ENCODE measurements around the gene PTPDC1.
"Not testable (repeated sequence)": the region's sequence is repeated elsewhere in the genome, so short reads cannot be mapped to it uniquely, and the experiment has no call there.

Gene PTPDC1

DNA sequence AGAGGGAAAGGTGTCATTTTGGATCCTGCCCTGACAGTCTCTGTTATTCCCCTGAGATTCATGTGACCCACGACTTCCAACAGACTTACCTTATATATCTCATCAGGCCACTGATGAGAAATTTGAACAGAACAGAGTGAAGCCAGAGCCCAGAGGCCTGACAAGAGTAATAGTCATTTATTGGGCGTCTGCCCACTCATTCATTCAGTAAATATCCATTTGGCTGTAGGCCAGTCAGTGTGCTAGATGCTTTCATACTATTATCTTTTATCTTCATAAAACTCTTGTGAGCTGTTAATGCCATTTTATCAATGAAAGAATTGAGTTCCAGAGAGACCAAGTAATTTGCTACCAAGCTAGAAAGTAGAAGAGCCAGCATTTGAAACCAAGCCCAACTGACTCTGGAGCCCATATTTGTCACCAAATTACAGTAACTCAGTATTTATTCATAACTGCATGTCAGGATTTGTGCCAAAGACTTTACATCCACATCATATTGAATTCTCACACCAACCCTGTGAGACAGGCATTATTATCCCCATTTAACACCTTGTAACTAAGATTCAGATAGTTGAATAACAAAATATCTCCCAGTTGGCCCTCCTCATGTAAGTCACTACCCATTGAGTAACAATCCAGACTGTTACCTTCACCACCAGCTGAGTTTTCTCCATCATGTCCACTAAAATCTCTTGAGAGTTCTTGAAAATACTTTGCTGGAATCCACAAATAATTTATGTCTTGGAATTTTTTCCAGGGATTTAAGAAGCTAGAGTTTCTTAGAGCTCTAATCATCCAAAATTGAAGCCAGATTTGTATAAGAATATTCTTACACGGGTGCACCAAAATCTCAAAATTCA, 2.5 kb downstream of the PTPDC1 start:
- in situ Hi-C loops (cut with MboI; ENCODE audit: low sequenced_read_pairs): no loop called here

DNA sequence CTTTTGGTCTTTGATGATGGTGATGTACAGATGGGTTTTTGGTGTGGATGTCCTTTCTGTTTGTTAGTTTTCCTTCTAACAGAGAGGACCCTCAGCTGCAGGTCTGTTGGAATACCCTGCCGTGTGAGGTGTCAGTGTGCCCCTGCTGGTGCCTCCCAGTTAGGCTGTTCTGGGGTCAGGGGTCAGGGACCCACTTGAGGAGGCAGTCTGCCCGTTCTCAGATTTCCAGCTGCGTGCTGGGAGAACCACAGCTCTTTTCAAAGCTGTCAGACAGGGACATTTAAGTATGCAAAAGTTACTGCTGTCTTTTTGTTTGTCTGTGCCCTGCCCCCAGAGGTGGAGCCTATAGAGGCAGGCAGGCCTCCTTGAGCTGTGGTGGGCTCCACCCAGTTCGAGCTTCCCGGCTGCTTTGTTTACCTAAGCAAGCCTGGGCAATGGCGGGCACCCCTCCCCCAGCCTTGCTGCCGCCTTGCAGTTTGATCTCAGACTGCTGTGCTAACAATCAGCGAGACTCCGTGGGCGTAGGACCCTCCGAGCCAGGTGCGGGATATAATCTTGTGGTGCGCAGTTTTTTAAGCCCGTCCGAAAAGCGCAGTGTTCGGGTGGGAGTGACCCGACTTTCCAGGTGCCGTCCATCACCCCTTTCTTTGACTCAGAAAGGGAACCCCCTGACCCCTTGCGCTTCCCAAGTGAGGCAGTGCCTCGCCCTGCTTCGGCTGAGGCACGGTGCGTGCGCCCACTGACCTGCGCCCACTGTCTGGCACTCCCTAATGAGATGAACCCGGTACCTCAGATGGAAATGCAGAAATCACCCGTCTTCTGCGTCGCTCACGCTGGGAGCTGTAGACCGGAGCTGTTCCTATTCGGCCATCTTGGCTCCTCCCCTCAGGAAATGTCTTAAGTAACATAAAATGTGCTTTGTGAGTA, 10.2 kb downstream of the PTPDC1 start:
- in situ Hi-C loops (cut with MboI; ENCODE audit: low sequenced_read_pairs): not testable (repeated sequence)

DNA sequence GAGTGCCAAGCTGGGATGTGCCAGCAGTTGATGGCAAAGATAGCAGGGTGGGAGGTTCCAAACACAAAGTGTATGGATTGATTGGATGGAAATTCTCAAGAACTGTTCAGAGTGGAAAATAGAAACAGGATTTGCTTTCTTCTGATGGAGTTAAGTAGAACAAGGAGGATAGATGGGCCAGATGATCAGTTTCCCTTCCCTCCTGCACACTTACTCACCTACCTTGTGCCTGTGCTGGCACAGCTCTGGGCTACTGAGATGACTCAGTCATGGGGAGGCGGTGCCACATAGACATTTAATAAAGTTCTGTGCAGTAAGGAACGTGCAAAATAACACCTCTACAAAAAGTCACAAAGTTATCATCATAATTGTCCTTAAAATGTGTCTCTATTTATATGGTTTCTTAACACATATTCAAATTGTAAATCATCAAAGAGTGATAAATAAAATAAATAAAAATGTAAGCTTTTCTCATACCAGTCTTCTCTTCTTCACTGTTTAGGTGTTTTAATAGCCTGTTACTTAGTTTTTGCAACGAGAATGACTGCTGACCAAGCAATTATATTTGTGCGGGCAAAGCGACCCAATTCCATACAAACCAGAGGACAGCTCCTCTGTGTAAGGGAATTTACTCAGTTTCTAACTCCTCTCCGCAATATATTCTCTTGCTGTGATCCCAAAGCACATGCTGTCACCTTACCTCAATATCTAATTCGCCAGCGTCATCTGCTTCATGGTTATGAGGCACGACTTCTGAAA, 12.7 kb downstream of the PTPDC1 start:
- in situ Hi-C loops (cut with MboI; ENCODE audit: low sequenced_read_pairs): no loop called here

DNA sequence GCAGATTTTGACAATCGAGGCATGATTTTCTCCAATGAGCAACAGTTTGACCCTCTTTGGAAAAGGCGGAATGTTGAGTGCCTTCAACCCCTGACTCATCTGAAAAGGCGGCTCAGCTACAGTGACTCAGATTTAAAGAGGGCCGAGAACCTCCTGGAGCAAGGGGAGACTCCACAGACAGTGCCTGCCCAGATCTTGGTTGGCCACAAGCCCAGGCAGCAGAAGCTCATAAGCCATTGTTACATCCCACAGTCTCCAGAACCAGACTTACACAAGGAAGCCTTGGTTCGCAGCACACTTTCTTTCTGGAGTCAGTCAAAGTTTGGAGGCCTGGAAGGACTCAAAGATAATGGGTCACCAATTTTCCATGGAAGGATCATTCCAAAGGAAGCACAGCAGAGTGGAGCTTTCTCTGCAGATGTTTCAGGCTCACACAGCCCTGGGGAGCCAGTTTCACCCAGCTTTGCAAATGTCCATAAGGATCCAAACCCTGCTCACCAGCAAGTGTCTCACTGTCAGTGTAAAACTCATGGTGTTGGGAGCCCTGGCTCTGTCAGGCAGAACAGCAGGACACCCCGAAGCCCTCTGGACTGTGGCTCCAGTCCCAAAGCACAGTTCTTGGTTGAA, 13.6 kb downstream of the PTPDC1 start:
- in situ Hi-C loops (cut with MboI; ENCODE audit: low sequenced_read_pairs): no loop called here

DNA sequence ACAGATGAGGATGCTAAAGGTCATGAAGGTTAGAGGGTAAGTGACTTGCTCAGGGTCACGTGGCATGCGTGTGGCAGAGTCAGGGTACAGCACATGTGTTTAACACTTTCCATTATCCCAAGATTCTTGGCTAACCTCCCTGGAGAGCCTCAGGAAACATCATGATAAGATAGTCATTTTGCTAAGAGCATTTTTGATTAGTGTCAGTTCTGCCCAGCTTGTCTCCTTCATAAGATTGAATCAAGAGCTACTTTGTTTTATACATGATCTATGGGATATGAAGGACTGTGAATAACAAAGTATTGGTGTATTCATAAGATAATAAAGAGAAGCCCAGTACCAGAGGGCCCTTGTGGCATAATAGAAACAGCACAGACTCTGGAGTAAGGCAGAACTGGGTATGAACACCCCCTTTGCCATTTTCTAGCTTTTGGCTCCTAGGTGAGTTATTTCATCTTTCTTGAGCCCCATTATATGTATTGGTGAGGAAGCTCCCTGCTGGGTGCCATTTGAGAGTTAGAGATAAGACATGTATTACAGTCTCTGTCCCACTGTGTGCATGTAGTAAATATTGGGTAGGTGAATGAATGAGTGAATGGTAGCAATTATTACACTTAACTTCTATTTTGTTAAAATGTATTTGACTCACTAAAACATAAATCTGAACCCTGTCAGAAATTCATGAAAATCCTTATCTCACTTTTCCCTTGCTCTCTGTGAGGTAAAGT, 16.1 kb downstream of the PTPDC1 start:
- in situ Hi-C loops (cut with MboI; ENCODE audit: low sequenced_read_pairs): no loop called here

DNA sequence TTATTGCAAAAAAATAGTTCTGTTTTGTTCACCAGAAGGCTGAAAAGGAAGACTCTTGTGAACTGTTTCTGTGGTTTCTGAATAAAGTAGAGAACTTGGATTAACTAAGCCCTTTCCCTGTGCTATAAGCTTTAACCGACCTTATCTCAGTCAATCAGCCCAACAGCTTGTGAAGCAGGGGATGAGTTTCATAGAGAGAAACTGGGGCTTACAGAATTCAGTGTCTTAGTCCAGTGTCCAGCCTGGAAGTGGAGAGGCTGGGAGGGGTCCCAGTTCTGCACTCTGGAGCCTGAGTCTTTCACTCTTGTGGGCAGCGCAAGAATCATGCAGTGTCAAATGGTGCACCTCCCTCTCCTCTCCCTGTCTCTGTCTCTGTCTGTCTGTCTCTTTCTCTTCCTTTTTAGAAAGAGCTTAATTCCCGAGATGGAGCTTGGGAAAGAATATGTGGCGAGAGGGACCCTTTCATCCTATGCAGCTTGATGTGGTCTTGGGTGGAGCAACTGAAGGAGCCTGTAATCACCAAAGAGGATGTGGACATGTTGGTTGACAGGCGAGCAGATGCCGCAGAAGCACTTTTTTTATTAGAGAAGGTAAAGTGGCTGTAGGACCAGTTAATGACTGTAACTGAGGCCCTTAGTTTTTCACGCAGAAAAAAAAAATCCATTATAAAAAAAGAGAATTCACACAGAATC, 17.0 kb downstream of the PTPDC1 start:
- in situ Hi-C loops (cut with MboI; ENCODE audit: low sequenced_read_pairs): no loop called here

DNA sequence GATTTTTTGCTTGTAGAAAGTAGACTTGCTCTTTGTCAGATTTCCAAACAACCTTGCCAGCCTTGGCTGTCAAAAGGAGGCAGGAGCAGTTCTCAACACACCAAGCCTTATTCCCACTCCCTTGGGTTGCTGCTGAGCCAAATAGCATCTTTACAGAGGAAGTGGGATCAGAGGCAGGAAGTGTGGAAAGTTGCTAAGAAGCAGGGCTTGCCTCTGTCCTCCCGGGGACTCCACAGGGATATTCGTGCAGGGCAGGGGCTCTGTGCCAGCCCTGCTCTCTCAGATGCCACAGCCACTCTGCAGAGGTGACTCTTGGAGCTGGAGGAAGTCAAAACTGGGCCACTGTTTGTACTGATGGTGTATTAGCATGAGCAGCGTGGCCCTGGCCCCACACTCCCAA, 24.3 kb downstream of the PTPDC1 start:
- in situ Hi-C loops (cut with MboI; ENCODE audit: low sequenced_read_pairs): no loop called here

DNA sequence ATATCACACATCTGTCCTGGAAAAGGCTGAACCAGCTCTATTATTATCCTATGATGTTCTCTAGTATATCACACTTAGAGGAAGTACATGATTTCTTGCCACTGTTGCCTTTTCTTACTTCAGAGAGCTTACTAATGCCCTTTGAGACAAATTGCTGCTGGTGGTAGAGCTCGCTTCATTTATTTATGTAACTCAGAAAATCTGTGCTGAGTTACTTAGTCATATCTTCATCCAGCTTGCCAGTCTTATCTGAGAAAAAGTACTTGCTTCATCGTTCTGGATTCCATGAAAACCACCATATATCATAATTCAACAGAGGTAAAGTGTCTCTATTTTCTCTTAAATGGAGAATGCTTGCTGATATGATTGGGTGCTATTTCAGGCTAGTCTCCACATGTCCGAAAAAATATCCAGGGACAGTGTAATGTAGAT, 26.6 kb downstream of the PTPDC1 start:
- in situ Hi-C loops (cut with MboI; ENCODE audit: low sequenced_read_pairs): no loop called here

DNA sequence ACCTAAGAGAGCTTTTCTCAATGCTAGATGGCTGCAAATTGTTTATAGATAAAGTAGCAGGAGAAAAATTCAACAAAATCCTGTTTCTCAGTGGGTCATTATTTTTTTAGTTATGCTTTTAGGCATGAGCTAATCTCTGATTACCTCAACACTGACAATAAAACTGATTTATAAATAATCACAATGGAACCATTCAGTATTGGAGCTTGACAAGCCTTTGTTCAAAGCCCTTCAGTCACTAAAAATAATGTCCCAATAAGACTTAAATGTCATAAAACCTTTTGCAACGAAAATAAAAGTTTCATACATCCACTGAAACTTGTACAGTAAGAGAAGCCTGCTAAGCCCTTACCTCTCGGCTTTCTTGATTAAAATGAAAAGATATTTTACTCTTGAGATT, 27.2 kb downstream of the PTPDC1 start:
- in situ Hi-C loops (cut with MboI; ENCODE audit: low sequenced_read_pairs): no loop called here

DNA sequence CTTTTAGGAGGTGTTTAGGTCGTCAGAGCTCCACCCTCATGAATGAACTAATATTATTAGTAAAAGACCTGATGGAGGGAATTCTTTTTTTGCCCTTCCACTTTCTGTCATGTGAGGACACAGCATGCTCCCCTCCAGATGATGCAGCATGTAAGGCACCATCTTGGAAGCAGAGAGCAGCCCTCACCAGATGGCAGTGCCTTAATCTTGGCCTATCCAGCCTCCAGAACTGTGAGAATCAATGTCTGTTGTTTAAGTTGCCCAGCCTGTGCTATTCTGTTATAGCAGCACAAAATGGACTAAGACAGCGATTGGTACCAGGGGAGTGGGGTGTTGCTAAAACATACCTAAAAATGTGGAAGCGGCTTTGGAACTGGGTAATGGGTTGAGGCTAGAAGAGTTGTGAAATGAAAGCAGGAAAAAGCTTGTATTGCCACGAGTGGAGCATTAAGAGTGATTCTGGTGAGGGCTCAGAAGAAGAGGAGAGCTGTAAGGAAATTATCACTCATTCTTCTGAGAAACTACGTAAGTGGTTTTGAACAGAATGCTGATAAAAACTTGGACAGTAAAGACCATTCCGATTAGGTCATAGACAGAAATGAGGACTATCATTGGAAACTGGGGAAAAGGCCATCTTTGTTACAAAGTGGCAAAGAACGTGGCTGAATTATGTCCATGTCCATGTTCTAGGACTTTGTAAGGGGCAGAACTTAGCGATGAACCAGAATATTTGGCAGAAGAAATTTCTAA, 28.6 kb downstream of the PTPDC1 start:
- in situ Hi-C loops (cut with MboI; ENCODE audit: low sequenced_read_pairs): no loop called here

DNA sequence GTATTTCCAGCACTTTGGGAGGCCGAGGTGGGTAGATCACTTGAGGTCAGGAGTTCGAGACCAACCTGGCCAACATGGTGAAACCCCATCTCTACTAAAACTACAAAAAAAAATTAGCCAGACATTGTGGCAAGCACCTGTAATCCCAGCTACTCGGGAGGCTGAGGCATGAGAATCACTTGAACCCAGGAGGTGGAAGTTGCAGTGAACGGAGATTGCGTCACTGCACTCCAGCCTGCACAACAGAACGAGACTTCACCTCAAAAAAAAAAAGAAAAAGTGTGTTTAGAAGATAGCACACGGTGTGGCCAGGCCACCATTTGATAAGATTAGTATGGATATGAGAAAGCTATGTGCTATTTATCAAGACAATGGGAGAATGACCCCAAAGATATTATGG, 35.8 kb downstream of the PTPDC1 start:
- in situ Hi-C loops (cut with MboI; ENCODE audit: low sequenced_read_pairs): not testable (repeated sequence)

DNA sequence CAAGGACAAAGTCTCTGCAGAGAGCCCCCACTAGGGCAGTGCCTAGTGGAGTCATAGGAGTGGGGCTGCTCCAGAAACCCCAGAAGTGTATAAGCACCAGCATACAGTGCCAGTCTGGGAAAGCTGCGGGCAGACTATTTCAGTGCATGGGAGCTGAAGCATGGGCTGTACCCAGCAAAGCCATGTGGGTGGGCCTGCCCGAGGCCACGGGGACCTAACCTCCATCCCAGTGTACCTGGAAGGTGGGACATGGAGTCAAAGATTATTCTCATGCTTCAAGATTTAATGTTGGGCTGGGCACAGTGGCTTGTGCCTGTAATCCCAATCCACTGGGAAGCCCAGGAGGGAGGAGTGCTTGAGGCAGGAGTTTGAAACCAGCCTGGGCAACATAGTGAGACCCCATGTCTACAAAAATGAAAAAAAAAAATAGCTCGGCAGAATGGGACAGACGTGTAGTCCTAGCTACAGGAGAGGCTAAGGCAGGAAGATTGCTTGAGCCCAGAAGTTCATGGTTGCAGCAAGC, 36.7 kb downstream of the PTPDC1 start:
- in situ Hi-C loops (cut with MboI; ENCODE audit: low sequenced_read_pairs): no loop called here

DNA sequence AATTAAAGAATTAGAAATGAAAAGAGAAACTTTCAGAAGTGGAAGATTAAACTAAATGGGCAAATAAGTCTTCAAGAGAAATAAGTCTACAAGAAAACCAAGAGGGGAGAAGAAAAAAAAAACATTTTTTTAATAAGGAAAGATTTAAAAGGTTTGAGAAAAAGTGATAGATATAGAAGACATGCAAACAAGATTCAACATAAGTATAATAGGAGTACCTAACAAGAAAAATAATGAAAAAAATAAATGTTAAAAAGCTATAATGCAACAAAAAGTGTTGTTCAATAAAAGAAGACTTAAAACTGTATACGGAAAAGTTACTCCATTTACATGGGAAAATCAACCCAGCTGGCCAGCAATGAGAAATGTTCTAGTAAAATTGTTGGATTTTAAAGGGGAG, 42.6 kb downstream of the PTPDC1 start:
- in situ Hi-C loops (cut with MboI; ENCODE audit: low sequenced_read_pairs): no loop called here

DNA sequence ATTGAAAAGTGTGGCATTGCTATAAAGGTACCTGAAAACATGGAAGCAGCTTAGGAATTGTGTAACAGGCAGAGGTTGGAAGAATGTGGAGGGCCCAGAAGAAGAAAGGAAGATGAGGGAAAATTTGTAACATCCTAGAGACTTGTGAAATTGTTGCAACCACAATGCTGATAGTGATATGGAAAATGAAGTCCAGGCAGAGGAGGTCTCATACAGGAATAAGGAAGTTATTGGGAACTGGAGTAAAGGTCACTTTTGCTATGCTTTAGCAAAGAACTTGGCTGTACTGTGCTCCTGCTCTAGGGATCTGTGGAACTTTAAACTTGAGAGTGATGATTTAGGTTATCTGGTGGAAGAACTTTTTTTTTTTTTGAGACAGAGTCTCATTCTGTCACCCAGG, 43.5 kb downstream of the PTPDC1 start:
- in situ Hi-C loops (cut with MboI; ENCODE audit: low sequenced_read_pairs): no loop called here

DNA sequence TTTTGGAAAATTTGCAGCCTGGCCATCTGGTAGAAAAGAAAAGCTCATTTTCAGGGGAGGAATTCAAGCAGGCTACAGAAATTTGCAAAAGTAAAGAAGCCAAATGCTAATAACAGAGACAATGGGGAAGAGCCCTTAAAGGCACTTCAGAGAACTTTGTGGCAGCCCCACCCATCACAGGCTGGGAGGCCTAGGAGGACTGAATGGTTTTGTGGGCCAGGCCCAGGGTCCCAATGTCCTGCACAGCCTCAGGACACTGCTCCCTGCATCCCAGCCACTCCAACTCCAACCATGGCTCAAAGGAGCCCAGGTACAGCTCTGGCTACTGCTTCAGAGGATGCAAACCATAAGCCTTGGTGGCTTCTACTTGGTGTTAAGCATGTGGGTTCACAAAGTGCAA, 44.3 kb downstream of the PTPDC1 start:
- in situ Hi-C loops (cut with MboI; ENCODE audit: low sequenced_read_pairs): no loop called here

DNA sequence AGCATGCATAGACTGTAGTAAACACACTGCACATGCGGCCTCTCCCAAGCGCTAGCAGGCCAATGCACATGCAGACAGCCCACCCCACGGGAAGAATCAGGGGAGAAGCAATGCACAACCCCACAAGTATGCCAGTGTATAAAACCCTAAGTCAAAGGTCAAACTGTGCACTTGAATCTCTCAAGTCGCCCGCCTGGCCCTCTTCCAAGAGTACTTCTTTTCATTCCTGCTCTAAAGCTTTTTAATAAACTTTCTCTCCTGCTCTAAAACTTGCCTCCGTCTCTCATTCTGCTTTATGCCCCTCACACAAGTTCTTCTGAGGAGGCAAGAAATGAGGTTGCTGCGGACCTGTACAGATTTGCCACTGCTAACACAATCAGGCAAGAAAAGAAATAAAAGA, 50.4 kb downstream of the PTPDC1 start:
- in situ Hi-C loops (cut with MboI; ENCODE audit: low sequenced_read_pairs): no loop called here

DNA sequence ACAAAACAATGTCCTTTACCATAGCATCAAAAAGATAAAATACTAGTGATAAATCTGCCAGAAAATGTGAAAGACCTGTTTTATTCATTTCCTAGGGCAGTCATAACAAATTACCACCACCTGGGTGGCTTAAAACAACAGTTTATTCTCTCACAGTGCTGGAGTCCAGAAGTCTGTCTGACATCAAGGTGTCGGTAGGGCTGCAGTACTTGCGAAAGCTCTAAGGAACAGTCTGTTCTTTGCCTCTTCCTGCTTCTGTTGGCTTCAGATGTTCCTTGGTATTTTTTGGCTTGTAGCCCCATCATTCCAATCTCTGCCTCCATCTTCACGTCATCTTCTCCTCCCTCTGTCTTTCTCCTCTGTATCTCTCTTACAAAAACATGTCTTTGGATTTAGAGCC, 51.0 kb downstream of the PTPDC1 start:
- in situ Hi-C loops (cut with MboI; ENCODE audit: low sequenced_read_pairs): no loop called here

DNA sequence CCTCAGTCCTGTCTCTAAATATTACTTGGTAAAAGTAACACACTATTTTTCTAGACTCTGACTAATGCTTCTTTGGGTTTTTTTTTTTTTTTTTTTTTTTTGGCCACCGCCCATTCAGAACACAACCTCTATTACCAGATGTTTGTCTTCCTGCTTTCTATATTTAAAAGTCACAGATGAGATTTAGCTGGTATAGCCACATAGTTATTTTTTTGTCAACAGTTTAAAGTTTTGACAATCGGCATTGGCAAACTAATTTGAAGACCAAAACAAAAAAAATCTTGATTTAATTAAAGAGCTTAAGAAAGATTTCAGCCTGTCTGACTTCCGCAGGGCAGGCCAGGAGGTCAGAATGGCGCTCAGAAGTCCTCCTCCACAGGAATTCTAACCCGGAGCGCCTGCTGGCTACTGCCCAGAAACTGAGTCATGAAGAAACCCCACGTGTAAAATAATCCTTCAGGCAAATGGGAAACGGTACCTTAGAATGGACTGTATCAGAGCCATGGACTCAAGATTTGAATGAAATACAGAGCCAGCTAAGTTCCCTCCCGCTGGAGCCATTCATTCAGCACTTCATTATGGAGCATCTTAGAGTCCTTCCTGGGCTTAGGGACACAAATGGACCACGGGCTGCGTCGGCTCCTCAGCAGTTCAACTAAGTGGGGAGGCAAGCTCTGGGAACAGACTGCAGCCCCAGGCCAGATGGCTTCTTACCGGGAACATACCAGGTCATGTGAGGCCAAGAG, 55.6 kb downstream of the PTPDC1 start:
- in situ Hi-C loops (cut with MboI; ENCODE audit: low sequenced_read_pairs): no loop called here
